HG03520 (cell line): ENCODE data around the gene TIMP2.
"Not testable (repeated sequence)": the region's sequence is repeated elsewhere in the genome, so short reads cannot be mapped to it uniquely, and the experiment has no call there.

Experiments used
- ATAC-seq: cut with Tn5 transposase; IDR thresholded peaks from one replicate; pipeline ENCODE4 v1.9.1; 2021; ENCODE audit warnings: mild to moderate bottlenecking, moderate library complexity; ENCODE audit not compliant: unreplicated experiment

The TIMP2 gene

GRCh38 chr17:78925234-78925633, at the start of gene TIMP2:
TSS of gene TIMP2 (minus strand) at chr17:78925387. CDS start at chr17:78925088, 299 bp downstream.
- no peak for ATAC-seq

GRCh38 chr17:78973792-78974520, 48.8 kb upstream of the TIMP2 start:
- ATAC-seq, result no peak

GRCh38 chr17:78973196-78973595, 48.0 kb upstream of the TIMP2 start:
- no peak for ATAC-seq

GRCh38 chr17:78972507-78973105, 47.4 kb upstream of the TIMP2 start:
- no peak for ATAC-seq

- no peak for ATAC-seq
Measured at GRCh38 chr17:78971756-78972506, 46.7 kb upstream of the TIMP2 start.

- ATAC-seq, result no peak
Measured at GRCh38 chr17:78970834-78971755, 45.9 kb upstream of the TIMP2 start.

- ATAC-seq, result no peak
Measured at GRCh38 chr17:78969865-78970264, 44.7 kb upstream of the TIMP2 start.

GRCh38 chr17:78967782-78968362, 42.7 kb upstream of the TIMP2 start:
- no peak for ATAC-seq

GRCh38 chr17:78966910-78967600, 41.9 kb upstream of the TIMP2 start:
- no peak for ATAC-seq

GRCh38 chr17:78966123-78966813, 41.1 kb upstream of the TIMP2 start:
- no peak for ATAC-seq

- ATAC-seq, result no peak
Measured at GRCh38 chr17:78965491-78965924, 40.3 kb upstream of the TIMP2 start.

- no peak for ATAC-seq
Measured at GRCh38 chr17:78963378-78963777, 38.2 kb upstream of the TIMP2 start.

- ATAC-seq, result not testable (repeated sequence)
Measured at GRCh38 chr17:78962984-78963348, 37.8 kb upstream of the TIMP2 start.

GRCh38 chr17:78962345-78962983, 37.3 kb upstream of the TIMP2 start:
- ATAC-seq, result no peak

GRCh38 chr17:78961571-78961970, 36.4 kb upstream of the TIMP2 start:
- ATAC-seq, result no peak

- ATAC-seq, result no peak
Measured at GRCh38 chr17:78960928-78961327, 35.7 kb upstream of the TIMP2 start.

- ATAC-seq, result no peak
Measured at GRCh38 chr17:78959803-78960202, 34.6 kb upstream of the TIMP2 start.

GRCh38 chr17:78958641-78959127, 33.5 kb upstream of the TIMP2 start:
- no peak for ATAC-seq

GRCh38 chr17:78957128-78957527, 31.9 kb upstream of the TIMP2 start:
- no peak for ATAC-seq
